NT2/D1 (cell line): ENCODE results near the gene TLL1.

Experiments
- DNase-seq: peaks from one replicate; pipeline ENCODE4 v3.0.0-alpha.2; 2011; ENCODE audit warnings: low read depth, low spot score
- H3K27me3 ChIP-seq: 2 replicates; pipeline ENCODE4 v1.6.0; 2011; ENCODE audit warnings: mild to moderate bottlenecking; ENCODE audit not compliant: insufficient read length, insufficient read depth
- H3K36me3 ChIP-seq: 2 replicates; pipeline ENCODE4 v1.6.1; 2011; ENCODE audit warnings: mild to moderate bottlenecking, low read length, mixed read lengths; ENCODE audit not compliant: insufficient read depth, insufficient read length
- H3K4me1 ChIP-seq: 2 replicates; pipeline ENCODE4 v1.5.1; 2011; ENCODE audit not compliant: insufficient read depth, insufficient read length
- H3K4me3 ChIP-seq: 2 replicates; pipeline ENCODE4 v1.5.1; 2011; ENCODE audit warnings: low read depth; ENCODE audit not compliant: insufficient read length
- H3K9ac ChIP-seq: 2 replicates; pipeline ENCODE4 v1.6.0; 2011; ENCODE audit warnings: low read depth; ENCODE audit not compliant: insufficient read length
- H3K9me3 ChIP-seq: 2 replicates; pipeline ENCODE4 v1.5.1; 2011; ENCODE audit warnings: mild to moderate bottlenecking, low read length; ENCODE audit not compliant: insufficient read depth
- SUZ12 ChIP-seq: IDR thresholded peaks from 2 replicates; pipeline ENCODE4 v1.6.1; 2011; ENCODE audit not compliant: insufficient read length, insufficient read depth; ENCODE audit errors: extremely low read depth
- YY1 ChIP-seq: IDR thresholded peaks from 2 replicates; pipeline ENCODE4 v1.6.1; 2011; ENCODE audit not compliant: insufficient read length, insufficient read depth
- ZNF274 ChIP-seq: IDR thresholded peaks from 2 replicates; pipeline ENCODE4 v1.6.1; 2011; ENCODE audit warnings: mild to moderate bottlenecking, low read depth, low read length

Gene TLL1

GRCh38 chr4:166049036-166049435 lies 176.0 kb downstream of the TLL1 start:
- no peaks in the 10 kb centered on the region for H3K4me1 ChIP-seq
- H3K9ac ChIP-seq = no peak overlapping the region
- no peak overlapping the region for H3K4me3 ChIP-seq
- TF ChIP-seq SUZ12 (no peak), YY1 (no peak), ZNF274 (no peak)
- DNase-seq = no peak
- no peaks in the 10 kb centered on the region for H3K27me3 ChIP-seq
- no peaks in the 10 kb centered on the region for H3K9me3 ChIP-seq
- H3K36me3 ChIP-seq = no peaks in the 10 kb centered on the region

GRCh38 chr4:166064721-166065120 lies 191.7 kb downstream of the TLL1 start:
- no peak for DNase-seq
- no peaks in the 10 kb centered on the region for H3K4me1 ChIP-seq
- no peaks in the 10 kb centered on the region for H3K36me3 ChIP-seq
- no peaks in the 10 kb centered on the region for H3K27me3 ChIP-seq
- H3K9ac ChIP-seq = no peak overlapping the region
- H3K4me3 ChIP-seq = no peak overlapping the region
- no peak for TF ChIP-seq SUZ12
- no peak for TF ChIP-seq YY1
- TF ChIP-seq ZNF274 = no peak
- no peaks in the 10 kb centered on the region for H3K9me3 ChIP-seq

- no peak for DNase-seq
- H3K9me3 ChIP-seq = no peaks in the 10 kb centered on the region
- H3K27me3 ChIP-seq = no peaks in the 10 kb centered on the region
- no peaks in the 10 kb centered on the region for H3K4me1 ChIP-seq
- H3K4me3 ChIP-seq = no peak overlapping the region
- TF ChIP-seq YY1 = no peak
- TF ChIP-seq SUZ12 = no peak
- no peak for TF ChIP-seq ZNF274
- no peaks in the 10 kb centered on the region for H3K36me3 ChIP-seq
- no peak overlapping the region for H3K9ac ChIP-seq
Observed at GRCh38 chr4:166065324-166065723, 192.3 kb downstream of the TLL1 start.

- H3K27me3 ChIP-seq = no peaks in the 10 kb centered on the region
- H3K36me3 ChIP-seq = no peaks in the 10 kb centered on the region
- H3K9ac ChIP-seq = no peak overlapping the region
- H3K9me3 ChIP-seq = no peaks in the 10 kb centered on the region
- TF ChIP-seq SUZ12 (no peak), ZNF274 (no peak), YY1 (no peak)
- no peak for DNase-seq
- H3K4me3 ChIP-seq = no peak overlapping the region
- H3K4me1 ChIP-seq = no peaks in the 10 kb centered on the region
Observed at GRCh38 chr4:166066936-166067335, 193.9 kb downstream of the TLL1 start.

- Histone ChIP-seq H3K36me3 (no peaks in the 10 kb centered on the region), H3K9ac (no peak overlapping the region), H3K9me3 (no peaks in the 10 kb centered on the region), H3K27me3 (no peaks in the 10 kb centered on the region), H3K4me3 (no peak overlapping the region), H3K4me1 (no peaks in the 10 kb centered on the region)
- TF ChIP-seq YY1 (no peak), ZNF274 (no peak), SUZ12 (no peak)
- no peak for DNase-seq
Observed at GRCh38 chr4:166067915-166068314, 194.9 kb downstream of the TLL1 start.

- H3K27me3 ChIP-seq = no peaks in the 10 kb centered on the region
- H3K4me3 ChIP-seq = no peak overlapping the region
- TF ChIP-seq ZNF274 (no peak), SUZ12 (no peak), YY1 (no peak)
- H3K9me3 ChIP-seq = no peaks in the 10 kb centered on the region
- H3K9ac ChIP-seq = no peak overlapping the region
- H3K4me1 ChIP-seq = no peaks in the 10 kb centered on the region
- no peaks in the 10 kb centered on the region for H3K36me3 ChIP-seq
- DNase-seq = no peak
Observed at GRCh38 chr4:166073783-166074182, 200.7 kb downstream of the TLL1 start.

- Histone ChIP-seq H3K4me1 (no peaks in the 10 kb centered on the region), H3K36me3 (no peaks in the 10 kb centered on the region), H3K9ac (no peak overlapping the region), H3K4me3 (no peak overlapping the region), H3K9me3 (no peaks in the 10 kb centered on the region), H3K27me3 (no peaks in the 10 kb centered on the region)
- TF ChIP-seq SUZ12 (no peak), YY1 (no peak), ZNF274 (no peak)
- DNase-seq = no peak
Observed at GRCh38 chr4:166075599-166075998, 202.6 kb downstream of the TLL1 start.

- H3K9me3 ChIP-seq = no peaks in the 10 kb centered on the region
- DNase-seq = no peak
- no peaks in the 10 kb centered on the region for H3K27me3 ChIP-seq
- H3K36me3 ChIP-seq = no peaks in the 10 kb centered on the region
- TF ChIP-seq SUZ12 (no peak), ZNF274 (no peak), YY1 (no peak)
- H3K4me1 ChIP-seq = no peaks in the 10 kb centered on the region
- H3K4me3 ChIP-seq = no peak overlapping the region
- H3K9ac ChIP-seq = no peak overlapping the region
Observed at GRCh38 chr4:166077782-166078181, 204.7 kb downstream of the TLL1 start.
